Progenitor cell of endocrine pancreas (in vitro differentiated cells): Measurements from ENCODE around the gene CEP68. TPM values are rescaled to one million over a fixed set of nuclear protein-coding genes. Genes with fewer than 3 reads are reported as not detected.
A peak's percentile ranks its signal among the peaks of the same experiment; 100 is the strongest.

Experiments
- DNase-seq: peaks from one replicate; pipeline ENCODE4 v3.0.0; 2021; ENCODE audit warnings: low spot score; ENCODE audit not compliant: unreplicated experiment
- H3K27ac Mint-ChIP-seq: 2 replicates; pipeline ENCODE4 v1.8.0; 2021; ENCODE audit warnings: mild to moderate bottlenecking, moderate library complexity, mixed read lengths
- H3K27me3 Mint-ChIP-seq: 2 replicates; pipeline ENCODE4 v1.8.0; 2021; ENCODE audit warnings: mixed read lengths
- H3K36me3 Mint-ChIP-seq: 2 replicates; pipeline ENCODE4 v1.8.0; 2022; ENCODE audit warnings: mixed read lengths; ENCODE audit not compliant: insufficient read depth
- H3K4me1 Mint-ChIP-seq: 2 replicates; pipeline ENCODE4 v1.8.0; 2021; ENCODE audit warnings: low read depth, mixed read lengths
- H3K4me3 Mint-ChIP-seq: 2 replicates; pipeline ENCODE4 v1.8.0; 2021; ENCODE audit warnings: low read depth, mild to moderate bottlenecking, moderate library complexity, mixed read lengths
- H3K9me3 Mint-ChIP-seq: 2 replicates; pipeline ENCODE4 v1.8.0; 2021; ENCODE audit warnings: low read depth, mixed read lengths
- CTCF ChIP-seq: fragments of 200-600 bp; sonication (generic); IDR thresholded peaks from one replicate; pipeline ENCODE4 v1.5.0; 2021; ENCODE audit warnings: antibody characterized with exemption, mild to moderate bottlenecking; ENCODE audit not compliant: unreplicated experiment
- total RNA-seq: library from RNA; stranded (reverse); gene quantifications from 2 replicates; pipeline ENCODE4 v1.2.1, GENCODE V29; 2021

CEP68 gene
- total RNA-seq, 1 donor from 2014 or later = 22.0 TPM

GRCh38 chr2:65075176-65075575 lies 19.0 kb downstream of the CEP68 start:
- Mint-ChIP-seq H3K36me3 (peaks cover 13% of the 10 kb centered on the region), H3K27ac (no peak overlapping the region), H3K4me1 (peaks cover 6% of the 10 kb centered on the region), H3K27me3 (no peaks in the 10 kb centered on the region), H3K9me3 (no peaks in the 10 kb centered on the region), H3K4me3 (no peak overlapping the region)
- DNase-seq = no peak
- no peak for TF ChIP-seq CTCF

- peak overlapping the region; percentile 69 for H3K27ac Mint-ChIP-seq
- H3K27me3 Mint-ChIP-seq = no peaks in the 10 kb centered on the region
- no peak for TF ChIP-seq CTCF
- H3K9me3 Mint-ChIP-seq = no peaks in the 10 kb centered on the region
- H3K4me3 Mint-ChIP-seq = no peak overlapping the region
- DNase-seq = no peak
- peaks cover 16% of the 10 kb centered on the region for H3K36me3 Mint-ChIP-seq
- peaks cover 6% of the 10 kb centered on the region for H3K4me1 Mint-ChIP-seq
Observed at GRCh38 chr2:65075605-65076344, 19.6 kb downstream of the CEP68 start.

- peaks cover 16% of the 10 kb centered on the region for H3K36me3 Mint-ChIP-seq
Observed at GRCh38 chr2:65076345-65076710, 20.1 kb downstream of the CEP68 start.

GRCh38 chr2:65077898-65078297 lies 21.7 kb downstream of the CEP68 start:
- Mint-ChIP-seq H3K4me3 (no peak overlapping the region), H3K9me3 (no peaks in the 10 kb centered on the region), H3K36me3 (peaks cover 13% of the 10 kb centered on the region), H3K27ac (no peak overlapping the region), H3K4me1 (peaks cover 6% of the 10 kb centered on the region), H3K27me3 (no peaks in the 10 kb centered on the region)
- DNase-seq = no peak
- TF ChIP-seq CTCF = no peak

More at GRCh38 chr2:65076345-65076710, 20.1 kb downstream of the CEP68 start:
- Mint-ChIP-seq H3K9me3 (no peaks in the 10 kb centered on the region), H3K4me3 (no peak overlapping the region), H3K27ac (peak overlapping the region; percentile 69), H3K27me3 (no peaks in the 10 kb centered on the region), H3K4me1 (peaks cover 6% of the 10 kb centered on the region)
- no peak for DNase-seq
- TF ChIP-seq CTCF = no peak

GRCh38 chr2:65079017-65079416 lies 22.8 kb downstream of the CEP68 start:
- Mint-ChIP-seq H3K27me3 (no peaks in the 10 kb centered on the region), H3K4me1 (peaks cover 6% of the 10 kb centered on the region), H3K36me3 (peaks cover 10% of the 10 kb centered on the region), H3K27ac (no peak overlapping the region), H3K9me3 (no peaks in the 10 kb centered on the region), H3K4me3 (no peak overlapping the region)
- DNase-seq = no peak
- TF ChIP-seq CTCF = no peak
